Ecto neural progenitor cell (in vitro differentiated cells): ENCODE measurements around the gene MRPL28.
"Not testable (repeated sequence)": the region's sequence is repeated elsewhere in the genome, so short reads cannot be mapped to it uniquely, and the experiment has no call there.

Experiments used
- DNase-seq: peaks from one replicate; pipeline ENCODE4 v3.0.0-alpha.2; 2018; ENCODE audit warnings: low spot score

MRPL28 gene

DNA sequence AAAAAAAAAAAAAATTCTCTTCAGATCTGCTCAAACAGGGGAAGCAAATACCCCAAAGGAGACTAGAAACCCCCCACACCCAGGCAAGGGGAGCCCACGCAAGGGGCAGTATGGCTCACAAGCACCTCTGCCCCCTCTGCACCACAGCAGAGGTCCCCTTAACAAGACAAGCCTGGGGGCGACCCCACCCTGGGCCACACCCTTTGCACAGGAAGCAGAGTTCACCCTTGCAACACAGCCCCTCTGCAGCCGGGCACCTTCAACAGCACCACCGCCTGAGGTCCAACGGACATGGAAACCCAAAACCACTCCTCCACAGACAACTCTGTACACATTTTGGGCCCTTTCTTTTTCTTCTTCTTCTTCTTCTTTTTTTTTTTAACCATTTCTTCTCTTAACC, 30.7 kb downstream of the MRPL28 start:
- no peak for DNase-seq

- DNase-seq, result no peak
Measured at GRCh38 chr16:337975-338575, 32.3 kb downstream of the MRPL28 start.

GRCh38 chr16:337437-337836, 32.9 kb downstream of the MRPL28 start:
- no peak for DNase-seq

GRCh38 chr16:336269-336668, 34.1 kb downstream of the MRPL28 start:
- no peak for DNase-seq

DNA sequence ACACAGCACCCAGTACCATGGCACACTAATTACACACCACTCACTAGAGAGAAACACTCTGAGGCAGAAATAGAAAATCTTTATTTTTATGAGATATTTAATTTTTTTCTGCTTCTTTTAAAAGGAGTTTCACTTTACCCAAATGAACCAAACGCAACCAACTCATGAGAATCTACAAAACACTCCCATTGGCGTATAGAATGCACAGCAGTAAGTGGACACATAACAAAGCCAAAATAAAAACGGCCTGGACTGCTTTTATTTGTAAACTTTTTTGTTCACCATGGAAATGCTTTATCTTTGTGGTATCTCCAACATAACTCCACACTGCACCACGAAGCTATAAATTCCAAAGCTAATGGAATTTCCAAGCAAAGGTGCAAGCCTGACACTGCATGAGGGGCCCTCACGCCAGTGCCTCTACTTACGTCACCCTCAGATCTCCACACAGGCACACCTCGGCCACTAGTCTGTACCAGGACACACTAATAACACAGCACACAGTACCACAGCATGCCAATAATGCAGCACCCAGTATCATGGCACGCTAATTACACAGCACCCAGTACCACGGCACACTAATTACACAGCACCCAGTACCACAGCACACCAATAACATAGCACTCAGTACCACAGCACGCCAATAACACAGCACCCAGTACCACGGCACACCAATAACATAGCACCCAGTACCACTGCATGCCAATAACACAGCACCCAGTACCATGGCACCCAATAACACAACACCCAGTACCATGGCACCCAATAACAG, 35.3 kb downstream of the MRPL28 start:
- not testable (repeated sequence) for DNase-seq

GRCh38 chr16:334164-334832, 36.0 kb downstream of the MRPL28 start:
- DNase-seq, result not testable (repeated sequence)

GRCh38 chr16:333406-334094, 36.8 kb downstream of the MRPL28 start:
- DNase-seq, result no peak

DNA sequence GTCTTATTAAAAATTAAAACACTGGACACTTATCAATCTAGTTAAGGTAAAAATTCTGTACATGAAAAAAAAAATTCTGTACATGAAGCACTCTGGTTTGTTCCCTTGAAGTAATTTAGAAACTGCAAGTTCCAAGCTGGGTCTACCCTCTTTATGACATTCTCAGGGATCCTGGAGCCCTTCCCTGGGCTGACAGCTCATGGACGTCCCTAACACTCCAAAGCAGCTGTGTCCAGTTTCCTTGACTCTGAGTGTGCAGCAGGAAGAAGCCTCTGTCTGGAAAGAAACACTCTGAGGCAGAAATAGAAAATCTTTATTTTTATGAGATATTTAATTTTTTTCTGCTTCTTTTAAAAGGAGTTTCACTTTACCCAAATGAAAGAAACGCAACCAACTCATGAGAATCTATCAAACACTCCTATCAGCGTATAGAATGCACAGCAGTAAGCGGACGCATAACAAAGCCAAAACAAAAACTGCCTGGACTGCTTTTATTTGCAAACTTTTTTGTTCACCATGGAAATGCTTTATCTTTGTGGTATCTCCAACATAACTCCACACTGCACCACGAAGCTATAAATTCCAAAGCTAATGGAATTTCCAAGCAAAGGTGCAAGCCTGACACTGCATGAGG, 39.0 kb downstream of the MRPL28 start:
- DNase-seq, result not testable (repeated sequence)

DNA sequence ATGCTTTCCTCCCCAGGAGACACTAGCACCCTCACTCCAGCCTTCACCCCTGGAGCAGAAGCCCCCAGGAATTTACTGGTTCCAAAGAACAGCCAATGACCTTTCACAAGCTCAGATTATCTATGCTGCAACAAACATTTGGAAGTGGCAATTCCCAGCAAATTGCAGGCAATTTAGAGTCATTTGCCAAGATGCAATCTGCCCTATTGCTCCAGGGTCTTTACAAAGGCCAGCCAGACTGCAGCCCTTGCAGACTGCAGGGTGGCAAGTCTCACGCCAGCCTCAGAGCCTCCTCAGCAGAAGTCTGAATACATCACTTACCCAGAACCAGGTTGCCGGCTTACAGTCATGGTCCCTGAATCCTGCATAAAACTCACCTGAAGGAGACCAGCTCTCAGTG, 39.6 kb downstream of the MRPL28 start:
- no peak for DNase-seq

- DNase-seq, result no peak
Measured at GRCh38 chr16:325375-326145, 44.8 kb downstream of the MRPL28 start.

DNA sequence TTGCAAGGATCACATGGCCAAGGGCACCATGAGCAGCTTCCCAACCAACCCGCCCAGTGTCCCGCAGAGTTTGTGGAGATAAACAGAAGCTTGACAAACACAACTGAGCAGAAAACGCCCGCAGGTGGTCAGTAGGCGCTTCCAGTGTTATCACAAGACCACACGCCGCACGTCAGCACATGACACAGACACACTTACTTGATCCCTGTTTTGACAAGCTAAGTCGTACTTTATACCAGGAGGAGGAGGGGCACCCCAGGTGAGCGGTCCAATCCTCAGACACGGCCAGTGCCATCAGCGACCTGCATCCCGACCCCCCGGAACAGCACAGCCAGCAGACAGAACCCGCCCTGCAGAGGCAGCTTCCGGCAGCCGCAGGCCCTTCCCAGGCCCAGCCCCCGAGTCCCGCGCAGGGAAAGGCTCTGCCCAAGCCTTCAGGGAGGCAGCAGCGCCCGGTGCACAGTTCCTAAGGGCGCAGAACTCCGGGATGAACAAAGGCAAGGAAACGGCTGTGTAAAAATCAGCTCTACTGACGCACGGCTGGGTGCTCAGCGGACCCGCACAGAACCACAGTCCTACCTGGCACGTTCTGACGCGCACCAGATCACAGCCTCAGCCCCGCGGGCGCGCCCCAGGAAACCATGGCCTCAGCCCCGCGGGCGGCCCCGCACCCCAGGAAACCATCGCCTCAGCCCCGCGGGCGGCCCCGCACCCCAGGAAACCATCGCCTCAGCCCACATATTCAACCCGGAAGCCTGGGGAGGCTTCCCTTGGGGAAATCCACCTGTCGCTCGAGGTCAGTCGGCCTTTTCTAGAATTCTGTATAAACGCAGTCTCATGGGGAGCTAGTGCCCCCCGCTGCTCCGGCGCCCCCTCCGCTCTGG, 45.6 kb downstream of the MRPL28 start:
- DNase-seq, result no peak

DNA sequence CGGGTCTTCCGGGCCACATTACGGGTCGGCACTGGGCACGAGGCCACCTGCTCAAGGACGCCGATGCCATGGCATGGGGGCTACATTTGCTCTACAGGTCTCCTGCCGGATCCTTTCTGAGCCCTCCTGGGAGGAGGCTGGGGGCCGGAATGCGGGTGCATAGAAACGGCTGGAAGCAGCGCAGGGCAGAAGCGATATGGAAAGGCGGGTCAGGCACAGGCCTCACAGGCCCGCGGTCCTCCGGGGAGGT, 46.2 kb downstream of the MRPL28 start:
- DNase-seq, result no peak

- DNase-seq, result no peak
Measured at GRCh38 chr16:322476-323143, 47.7 kb downstream of the MRPL28 start.

GRCh38 chr16:321532-321931, 48.8 kb downstream of the MRPL28 start:
- no peak for DNase-seq

DNA sequence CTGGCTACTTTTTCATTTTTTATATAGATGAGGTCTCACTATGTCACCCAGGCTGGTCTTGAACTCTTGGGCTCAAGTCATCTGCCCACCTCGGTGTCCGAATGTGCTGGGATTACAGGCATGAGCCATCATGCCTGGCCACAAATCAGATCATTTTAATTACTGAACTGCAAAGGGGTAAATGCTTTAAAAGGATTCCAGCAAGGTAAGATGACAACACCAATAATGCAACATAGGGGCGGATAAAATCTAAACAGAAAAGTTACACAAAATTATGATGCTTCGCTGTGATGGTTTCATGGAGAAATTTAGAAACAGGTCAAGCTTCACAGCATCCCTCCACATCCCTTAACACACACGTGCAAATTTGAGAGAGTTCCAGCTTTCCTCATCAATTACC, 50.1 kb downstream of the MRPL28 start:
- no peak for DNase-seq

DNA sequence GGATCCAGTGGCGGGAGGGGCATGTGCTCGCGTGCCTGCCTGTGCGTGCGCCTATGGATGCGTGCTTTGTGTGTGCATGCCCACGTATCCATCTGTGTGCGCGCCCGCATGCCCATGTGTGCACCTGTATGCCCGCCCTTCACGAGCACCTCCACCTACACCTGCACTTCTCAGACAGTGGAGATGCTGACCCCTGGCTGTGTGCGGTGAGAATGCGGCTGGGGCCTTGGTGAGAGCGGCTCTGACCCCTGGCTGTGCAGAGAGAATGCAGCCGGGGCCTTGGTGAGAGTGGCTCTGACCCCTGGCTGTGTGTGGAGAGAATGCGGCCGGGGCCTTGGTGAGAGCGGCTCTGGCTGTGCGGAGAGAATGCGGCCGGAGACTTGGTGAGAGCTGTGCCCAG, 51.7 kb downstream of the MRPL28 start:
- DNase-seq, result peak; percentile 71

DNA sequence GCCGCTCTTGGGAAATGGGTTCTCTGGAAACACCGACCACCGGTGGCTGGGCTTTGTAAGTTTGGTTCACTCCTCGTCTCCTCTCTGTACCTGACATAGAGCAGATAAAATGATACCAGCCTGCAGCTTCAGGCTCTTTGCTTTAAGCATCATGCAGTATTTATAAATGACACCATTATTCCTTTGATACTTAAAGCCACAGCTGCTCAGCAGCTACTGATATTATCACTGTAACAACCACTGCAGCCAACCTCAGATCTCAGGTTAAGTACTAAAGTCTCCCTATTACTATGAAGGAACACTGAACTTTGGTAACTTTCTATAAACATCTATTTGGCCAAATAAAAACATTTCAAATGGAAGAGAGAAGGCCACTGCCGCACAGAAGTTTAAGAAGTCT, 52.8 kb downstream of the MRPL28 start:
- no peak for DNase-seq
